GM18873 (cell line): ENCODE results near the gene CACNA1I.

Experiments used
- ATAC-seq: cut with Tn5 transposase; IDR thresholded peaks from one replicate; pipeline ENCODE4 v1.9.1; 2021; ENCODE audit warnings: mild to moderate bottlenecking, moderate library complexity, moderate number of reproducible peaks; ENCODE audit not compliant: unreplicated experiment, low FRiP score

CACNA1I gene

DNA sequence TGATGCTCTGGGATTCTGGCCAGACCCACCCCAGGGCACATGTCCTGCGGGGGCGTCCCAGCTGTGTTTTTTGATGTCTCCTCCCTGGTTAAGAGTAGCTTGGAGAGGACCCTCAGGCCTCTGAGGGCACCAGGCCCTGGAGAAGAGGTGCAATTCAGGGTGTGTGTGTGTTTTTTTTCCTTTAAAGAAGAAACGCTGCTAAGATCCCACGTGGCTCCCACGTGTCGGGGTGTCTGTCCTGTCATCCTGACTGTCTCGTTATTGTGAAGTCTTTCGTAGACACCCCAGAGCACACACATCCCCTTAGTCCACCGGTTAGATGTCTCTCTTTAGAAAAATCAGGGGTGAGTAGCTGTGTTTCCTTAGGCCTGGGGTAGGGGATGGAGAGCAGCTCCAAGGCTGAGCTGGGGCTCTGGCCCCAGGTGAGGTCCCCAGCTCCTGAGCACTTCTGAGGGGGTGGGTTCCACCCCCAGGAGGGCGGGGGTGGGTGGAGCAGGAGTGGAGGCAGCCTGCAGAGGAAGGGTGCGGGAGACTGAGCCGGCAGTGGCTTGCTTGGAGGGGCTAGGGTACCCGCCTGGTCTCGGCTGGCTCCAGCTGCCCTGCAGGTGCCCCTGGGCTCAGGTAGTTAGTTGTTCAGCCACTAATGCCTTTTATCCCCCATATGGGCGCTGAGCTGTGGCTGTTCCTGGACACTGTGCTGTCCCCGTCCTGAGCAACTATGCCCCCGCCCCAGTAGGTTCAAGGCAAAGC is 116.4 kb downstream of the CACNA1I start:
- ATAC-seq, result no peak

DNA sequence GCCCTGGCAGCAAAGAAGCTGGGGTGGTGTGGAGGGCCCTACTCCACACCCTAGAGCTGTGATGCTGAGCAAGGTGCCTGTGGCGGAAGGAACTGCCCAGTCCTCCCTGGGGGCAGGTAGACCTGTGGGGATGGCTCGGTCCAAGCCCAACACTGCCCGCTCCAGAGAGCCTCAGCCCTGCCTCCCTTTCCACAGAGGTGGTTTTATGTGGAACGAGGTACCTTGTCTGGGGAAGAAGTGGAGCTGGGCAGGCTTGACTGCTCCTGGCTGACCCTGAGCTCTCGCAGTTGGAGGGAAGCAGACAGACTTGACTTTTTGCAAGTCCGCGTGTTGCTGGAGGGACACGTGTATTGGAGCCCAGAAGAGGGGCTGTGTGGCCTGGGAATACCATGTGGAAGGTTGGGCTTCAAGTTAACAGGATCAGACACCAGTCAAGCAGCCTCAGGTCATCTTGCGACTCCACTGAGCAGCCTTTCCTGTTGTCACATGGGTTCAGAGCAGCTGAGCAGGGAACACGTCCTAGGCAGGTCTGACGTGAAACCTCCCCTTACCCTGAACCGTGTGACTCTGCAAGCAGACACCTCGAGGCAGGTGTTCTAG is 117.7 kb downstream of the CACNA1I start:
- ATAC-seq, result no peak

- ATAC-seq, result no peak
Measured at GRCh38 chr22:39689421-39689820, 118.9 kb downstream of the CACNA1I start.

DNA sequence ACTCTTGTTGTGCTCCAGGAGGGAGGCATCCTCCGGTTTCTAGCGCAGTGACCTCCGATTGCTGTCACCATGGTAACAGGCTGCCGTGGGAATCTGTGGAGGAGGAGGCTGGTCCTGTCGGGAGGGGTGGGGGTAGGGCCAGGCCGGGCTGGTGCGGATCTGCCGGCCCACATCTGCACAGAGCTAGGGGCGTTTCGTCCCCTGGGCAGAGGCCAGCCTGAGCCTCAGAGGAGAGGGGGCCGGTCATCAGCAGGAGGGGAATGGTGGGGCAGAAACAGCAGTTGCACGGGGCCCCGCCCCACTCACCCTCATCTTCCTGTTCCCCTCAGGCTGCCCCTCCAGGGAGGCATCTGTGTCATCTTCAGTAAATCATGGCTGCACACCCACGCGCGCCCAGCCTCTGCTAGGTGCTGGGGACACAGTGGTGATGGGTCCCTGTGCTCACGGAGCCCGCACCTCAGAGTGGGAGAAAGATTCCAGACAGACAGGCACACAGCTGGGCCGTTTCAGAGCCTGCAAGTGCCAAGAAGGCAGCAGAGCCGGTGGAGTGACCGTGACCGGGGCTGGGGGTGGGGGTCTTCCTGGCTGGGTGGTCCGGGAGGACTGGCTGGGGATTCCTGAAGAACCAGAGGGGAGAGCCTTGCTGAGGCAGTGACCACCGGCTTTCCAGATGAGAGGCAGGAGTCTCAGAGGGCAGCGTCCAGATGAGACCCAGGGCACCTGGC is 120.5 kb downstream of the CACNA1I start:
- no peak for ATAC-seq

GRCh38 chr22:39693943-39694500 is 123.5 kb downstream of the CACNA1I start:
- no peak for ATAC-seq

GRCh38 chr22:39697790-39698430 is 127.4 kb downstream of the CACNA1I start:
- no peak for ATAC-seq

DNA sequence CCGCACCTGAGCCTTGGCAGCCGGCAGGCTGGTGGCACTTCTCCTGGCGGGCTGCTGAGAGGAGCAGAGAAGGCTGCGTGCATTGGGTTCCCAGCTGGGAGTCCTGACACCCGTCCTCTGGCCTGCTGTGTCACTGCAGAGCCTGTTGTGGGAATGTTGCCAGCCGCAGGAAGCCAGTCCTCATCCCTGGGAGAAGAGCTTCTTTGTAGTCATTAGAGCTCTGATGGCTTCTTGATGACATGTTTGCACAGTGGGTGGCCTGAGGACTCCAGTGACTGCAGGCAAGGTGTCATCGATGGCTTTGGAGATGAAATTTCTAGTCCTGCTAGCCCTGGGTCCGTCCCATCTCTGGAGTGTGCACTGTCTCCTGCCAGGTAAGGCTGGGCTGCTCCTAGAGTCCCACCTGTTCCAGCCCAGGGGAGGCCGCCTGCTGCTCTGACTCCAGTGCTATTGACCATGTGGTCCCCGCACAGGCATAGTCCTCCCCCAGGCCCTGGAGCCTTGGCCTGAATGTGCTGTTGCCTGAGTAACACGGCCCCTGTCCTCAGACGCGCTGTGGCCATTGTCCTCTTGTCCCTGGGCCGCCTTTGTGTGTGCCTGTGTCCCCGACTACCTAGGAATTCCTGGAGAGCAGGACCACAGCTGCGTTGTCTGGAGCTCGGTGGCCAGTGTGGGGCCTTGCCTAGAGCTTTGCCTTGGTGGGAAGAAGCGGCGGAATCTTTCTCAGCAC is 129.2 kb downstream of the CACNA1I start:
- ATAC-seq, result no peak

GRCh38 chr22:39700565-39700964 is 130.0 kb downstream of the CACNA1I start:
- ATAC-seq, result no peak

DNA sequence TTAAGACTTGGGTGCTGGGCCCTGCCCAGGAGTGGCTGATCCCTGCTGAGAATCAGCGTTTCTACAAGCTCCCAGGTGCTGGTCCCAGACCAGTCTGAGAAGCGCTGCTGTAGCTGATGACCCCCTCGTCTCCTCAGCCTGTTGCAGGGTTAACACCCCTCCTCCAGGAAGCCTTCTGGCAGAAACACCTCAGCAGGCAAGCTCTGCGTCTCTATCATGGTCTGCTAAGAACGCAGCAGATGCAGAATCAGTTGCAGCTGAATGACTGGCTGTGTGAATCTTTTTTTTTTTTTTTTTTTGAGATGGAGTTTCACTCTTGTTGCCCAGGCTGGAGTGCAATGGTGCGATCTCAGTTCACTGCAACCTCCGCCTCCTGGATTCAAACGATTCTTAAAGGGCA is 132.5 kb downstream of the CACNA1I start:
- no peak for ATAC-seq

DNA sequence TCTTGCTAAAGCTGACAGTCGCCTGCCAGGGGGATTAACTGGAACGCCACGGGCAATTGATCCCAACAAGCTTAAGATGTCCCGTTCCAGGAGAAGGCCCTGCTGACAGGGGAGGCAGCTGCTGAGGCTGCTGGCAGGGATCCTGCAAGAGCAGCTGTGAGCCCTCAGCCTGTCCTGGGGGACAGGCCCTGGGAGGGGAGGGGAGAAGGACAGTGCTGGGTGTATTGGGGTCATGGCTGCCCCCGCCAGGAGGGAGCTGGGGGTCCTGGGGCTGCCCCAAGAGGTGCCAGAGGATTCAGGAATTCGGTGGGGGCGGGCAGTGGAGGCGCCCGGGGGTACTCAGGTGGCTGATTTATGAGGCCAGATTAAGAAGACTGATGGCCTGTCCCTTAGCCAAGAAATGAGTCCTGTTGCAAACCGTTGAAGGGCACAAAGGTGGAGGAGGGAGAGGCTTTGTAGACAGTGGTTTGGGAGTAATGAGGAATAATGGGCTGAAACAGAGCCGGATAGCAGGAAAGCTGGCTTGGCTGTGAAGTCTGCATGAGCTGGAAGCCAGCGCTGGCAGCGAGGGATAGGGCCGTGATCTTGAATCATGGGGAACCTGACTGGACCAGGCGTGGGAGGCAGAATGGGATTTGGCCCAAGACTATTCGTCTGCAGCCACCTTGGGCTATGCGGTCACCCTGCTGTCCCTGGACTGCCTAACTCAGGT is 133.5 kb downstream of the CACNA1I start:
- ATAC-seq, result no peak

DNA sequence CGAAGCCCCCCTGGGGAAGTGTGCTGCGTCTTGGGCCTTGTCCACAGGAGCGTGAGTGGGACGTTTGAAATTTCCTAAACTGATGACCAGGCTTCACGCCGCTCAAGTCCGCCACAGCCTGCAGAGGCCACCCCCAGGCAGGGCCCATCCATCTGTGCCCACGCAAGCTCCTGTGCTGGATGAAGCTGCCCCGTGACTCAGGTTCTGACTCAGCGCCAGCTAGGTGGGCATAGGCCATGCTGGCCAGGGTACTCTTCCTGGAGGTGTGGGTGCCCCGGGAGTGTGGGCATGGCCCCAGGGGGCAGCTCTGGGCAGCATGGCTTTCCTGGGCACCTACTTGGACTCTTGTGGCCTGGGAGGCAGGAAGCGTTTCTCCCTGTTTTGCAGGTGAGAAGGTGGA is 134.8 kb downstream of the CACNA1I start:
- ATAC-seq, result no peak

- ATAC-seq, result no peak
Measured at GRCh38 chr22:39706376-39707140, 136.0 kb downstream of the CACNA1I start.

GRCh38 chr22:39707351-39707750 is 136.8 kb downstream of the CACNA1I start:
- no peak for ATAC-seq

GRCh38 chr22:39707816-39708215 is 137.3 kb downstream of the CACNA1I start:
- no peak for ATAC-seq

DNA sequence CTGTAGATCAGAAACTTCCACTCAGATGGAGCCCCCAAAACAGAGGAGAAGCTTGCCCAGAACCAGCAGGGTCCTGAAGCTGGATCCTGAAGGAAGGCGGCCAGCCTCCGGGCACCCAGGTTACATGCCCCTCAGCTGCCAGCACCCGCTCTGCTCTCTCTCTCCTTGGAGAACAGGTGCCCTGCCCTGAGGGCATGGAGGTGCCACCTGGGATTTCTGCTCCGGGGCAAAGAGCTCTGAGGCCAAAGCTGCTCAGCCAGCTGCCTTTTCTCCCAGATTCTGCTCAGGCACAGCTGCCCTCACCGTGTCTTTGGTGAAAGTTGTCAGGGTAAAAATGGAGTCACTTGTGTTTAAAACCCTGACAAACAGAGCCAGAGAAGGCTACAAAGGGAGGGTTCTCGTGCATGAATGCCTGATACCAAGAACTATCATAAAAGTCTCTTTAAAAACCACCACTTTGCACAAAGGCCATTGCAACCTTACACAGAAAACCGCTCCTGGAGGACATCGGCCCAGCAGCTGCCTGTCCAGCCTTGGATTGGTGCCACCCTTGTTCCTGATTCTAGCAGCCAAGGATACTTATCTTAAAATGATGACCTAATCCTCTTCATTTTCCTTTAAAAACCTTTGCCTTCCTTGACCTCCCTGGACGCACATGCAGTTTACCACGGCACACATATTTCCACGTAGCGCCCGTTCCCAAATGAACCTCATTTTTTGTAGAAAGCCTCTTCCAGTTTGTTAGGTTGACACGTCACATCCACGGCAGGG is 140.0 kb downstream of the CACNA1I start:
- no peak for ATAC-seq

DNA sequence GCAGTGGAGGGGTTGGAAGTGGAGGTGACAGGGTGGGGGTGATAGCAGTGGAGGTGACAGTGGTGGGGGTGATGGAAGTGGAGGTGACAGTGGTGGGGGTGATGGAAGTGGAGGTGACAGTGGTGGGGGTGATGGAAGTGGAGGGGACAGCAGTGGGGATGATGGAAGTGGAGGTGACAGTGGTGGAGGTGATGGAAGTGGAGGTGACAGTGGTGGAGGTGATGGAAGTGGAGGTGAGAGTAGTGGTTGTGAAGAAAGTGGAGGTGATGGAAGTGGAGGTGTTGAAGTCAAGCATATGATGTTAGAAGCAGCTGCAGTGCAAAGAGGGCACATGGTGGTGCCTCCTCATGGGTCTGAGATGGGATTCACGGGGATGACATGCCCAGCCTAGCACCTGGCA is 141.5 kb downstream of the CACNA1I start:
- ATAC-seq, result no peak

DNA sequence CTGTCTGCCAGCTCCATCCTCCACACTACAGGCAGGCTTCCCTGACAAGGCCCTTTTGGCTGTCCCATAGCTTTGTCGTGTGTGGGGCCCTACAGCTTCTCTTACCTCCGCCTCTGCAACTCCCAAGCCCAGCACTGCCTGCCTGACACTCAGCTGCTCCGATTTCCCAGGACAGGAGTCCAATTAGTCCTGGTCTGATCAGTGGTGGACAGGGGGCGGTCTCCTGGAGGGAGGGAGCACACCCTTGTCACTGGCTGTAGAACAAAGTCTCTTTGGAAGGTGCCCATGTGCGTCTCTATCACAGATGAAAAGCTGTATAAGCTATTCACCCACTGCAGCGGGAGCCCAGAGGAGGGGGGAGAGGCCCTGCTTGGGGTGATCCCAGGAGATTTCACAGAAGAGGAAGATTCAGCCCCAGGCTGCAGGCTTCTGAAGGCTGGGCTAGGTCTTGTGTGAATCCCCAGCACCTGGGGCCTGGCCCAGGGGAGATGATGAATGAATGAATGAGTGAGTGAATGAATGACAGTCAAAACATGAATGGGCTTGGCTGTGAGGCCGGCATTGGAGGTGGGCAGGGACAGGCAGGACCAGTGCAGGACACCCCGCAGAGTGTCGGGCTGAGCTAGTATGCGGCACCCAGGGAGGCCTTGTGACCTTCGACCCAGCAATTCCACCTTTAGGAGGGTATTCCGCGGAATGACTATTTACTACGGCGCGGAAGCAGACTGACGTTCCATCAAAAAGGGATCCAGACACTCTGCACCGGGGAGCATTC is 142.4 kb downstream of the CACNA1I start:
- ATAC-seq, result no peak
